ENCODE results near the gene RBBP8NL. TPM values are rescaled to one million over a fixed set of nuclear protein-coding genes. Genes with fewer than 3 reads are reported as not detected.

Gene RBBP8NL
- polyA plus RNA-seq, 1 donor (not counting 4 experiments of a cell fraction or from before 2014, with no cell fraction given): 0.13 TPM

DNA sequence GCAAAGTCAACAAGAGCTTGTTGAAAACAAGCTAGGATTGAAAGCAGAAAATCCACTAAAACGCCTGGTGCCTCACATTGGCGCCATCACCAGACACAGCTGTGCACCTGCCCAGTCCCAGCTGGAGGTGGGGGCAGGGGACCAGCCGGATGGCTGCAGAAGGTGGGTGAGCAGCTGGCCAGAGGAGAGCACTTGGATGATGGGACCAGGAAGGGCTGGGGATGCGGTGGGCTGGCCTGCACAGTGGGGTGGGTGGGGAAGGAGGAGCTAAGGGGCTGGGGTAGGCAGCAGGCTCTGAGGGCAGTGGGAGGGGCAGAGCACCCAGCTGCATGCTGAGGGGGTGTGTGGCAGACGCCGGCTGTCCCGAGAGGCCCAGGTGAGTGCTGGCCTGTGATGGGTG, 27.3 kb downstream of the RBBP8NL start:
- Histone ChIP-seq H3K79me2 (ENCODE audit: control insufficient read depth, insufficient read depth, low read length) (no peaks in the 10 kb centered on the region), H3K4me3 (ENCODE audit: control insufficient read depth in 2 of 3, extremely low read depth in 1 of 3, insufficient read depth in 2 of 3, low read depth in 1 of 3, low read length in 3 of 3) (no peak overlapping the region), H4K20me1 (ENCODE audit: control insufficient read depth, extremely low read depth, insufficient read depth, low read length) (no peaks in the 10 kb centered on the region), H2AFZ (ENCODE audit: control insufficient read depth, low read length) (no peak overlapping the region), H3K27ac (ENCODE audit: control insufficient read depth, insufficient read depth, low read length) (no peak overlapping the region), H3K4me2 (ENCODE audit: control insufficient read depth, extremely low read depth, insufficient read depth, low read depth, low read length) (no peak overlapping the region), H3K9me1 (ENCODE audit: control insufficient read depth, extremely low read depth, insufficient read depth, low read length) (no peaks in the 10 kb centered on the region), H3K9me3 (ENCODE audit: control insufficient read depth, low read depth, low read length) (no peaks in the 10 kb centered on the region), H3K4me1 (ENCODE audit: control insufficient read depth, extremely low read depth, insufficient read depth, low read length) (no peaks in the 10 kb centered on the region), H3K36me3 (ENCODE audit: control insufficient read depth in 2 of 2, extremely low read depth in 1 of 2, insufficient read depth in 2 of 2, low read length in 2 of 2) (peaks cover 0 to 1% of the 10 kb centered on the region in 2 experiments), H3K9ac (ENCODE audit: control insufficient read depth, extremely low read depth, insufficient read depth, low read length) (no peak overlapping the region), H3K27me3 (ENCODE audit: control insufficient read depth, extremely low read depth, insufficient read depth, low read length) (no peaks in the 10 kb centered on the region)
- no peak for FAIRE-seq
- no peak for TF ChIP-seq EZH2 (IDR thresholded peaks at IDR 0.05; ENCODE audit: low read length)
- TF ChIP-seq CTCF (optimal IDR thresholded peaks at IDR 0.05 in 1 of 3, IDR thresholded peaks at IDR 0.05 in 1 of 3, conservative IDR thresholded peaks at IDR 0.05 in 1 of 3; ENCODE audit: extremely low read depth in 1 of 3, insufficient read depth in 2 of 3, low read length in 3 of 3): no peak
- dilution Hi-C loops (cut with MboI; ENCODE audit: extremely low pct_ligation_motif_present, low sequenced_read_pairs): no loop called here
- DNase-seq (ENCODE audit: low read depth, low spot score): no peak

DNA sequence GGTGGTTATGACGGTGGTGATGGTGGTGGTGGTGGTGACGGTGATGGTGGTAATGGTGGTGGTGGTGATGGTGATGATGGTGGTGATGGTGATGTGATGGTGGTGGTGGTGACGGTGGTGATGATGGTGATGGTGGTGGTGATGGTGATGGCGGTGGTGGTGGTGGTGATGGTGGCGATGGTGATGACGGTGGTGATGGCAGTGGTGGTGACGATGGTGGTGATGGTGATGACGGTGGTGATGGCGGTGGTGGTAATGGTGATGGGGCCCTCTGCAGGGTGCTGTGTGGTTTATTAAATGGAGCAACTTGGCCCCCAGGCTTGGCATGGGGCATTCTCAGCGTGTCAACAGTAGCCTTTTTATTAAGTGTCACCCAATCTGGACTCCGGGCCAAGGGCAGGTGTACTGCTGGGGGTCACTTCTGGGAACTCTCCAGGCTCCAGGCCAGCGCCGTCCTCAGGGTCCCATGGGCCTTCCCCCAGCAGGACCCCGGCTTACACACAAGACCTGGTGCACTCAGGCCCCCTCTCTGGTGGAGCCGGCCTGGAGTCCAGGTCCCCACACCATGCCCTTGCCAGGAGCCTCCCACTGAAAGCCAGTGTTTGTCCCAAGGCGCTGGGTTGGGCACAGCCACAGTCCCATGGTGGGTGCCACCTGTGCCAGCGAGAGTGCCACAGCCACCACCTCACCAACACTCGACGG, 29.1 kb downstream of the RBBP8NL start:
- Histone ChIP-seq H3K27me3 (ENCODE audit: control insufficient read depth, extremely low read depth, insufficient read depth, low read length) (no peaks in the 10 kb centered on the region), H3K9ac (ENCODE audit: control insufficient read depth, extremely low read depth, insufficient read depth, low read length) (no peak overlapping the region), H3K79me2 (ENCODE audit: control insufficient read depth, insufficient read depth, low read length) (no peaks in the 10 kb centered on the region), H3K36me3 (ENCODE audit: control insufficient read depth in 2 of 2, extremely low read depth in 1 of 2, insufficient read depth in 2 of 2, low read length in 2 of 2) (peaks cover 4 to 5% of the 10 kb centered on the region in 2 experiments), H2AFZ (ENCODE audit: control insufficient read depth, low read length) (no peak overlapping the region), H3K4me2 (ENCODE audit: control insufficient read depth, extremely low read depth, insufficient read depth, low read depth, low read length) (no peak overlapping the region), H3K4me1 (ENCODE audit: control insufficient read depth, extremely low read depth, insufficient read depth, low read length) (no peaks in the 10 kb centered on the region), H3K27ac (ENCODE audit: control insufficient read depth, insufficient read depth, low read length) (no peak overlapping the region), H3K9me3 (ENCODE audit: control insufficient read depth, low read depth, low read length) (no peaks in the 10 kb centered on the region), H3K9me1 (ENCODE audit: control insufficient read depth, extremely low read depth, insufficient read depth, low read length) (no peaks in the 10 kb centered on the region), H3K4me3 (ENCODE audit: control insufficient read depth in 2 of 3, extremely low read depth in 1 of 3, insufficient read depth in 2 of 3, low read depth in 1 of 3, low read length in 3 of 3) (no peak overlapping the region), H4K20me1 (ENCODE audit: control insufficient read depth, extremely low read depth, insufficient read depth, low read length) (no peaks in the 10 kb centered on the region)
- dilution Hi-C loops (cut with MboI; ENCODE audit: extremely low pct_ligation_motif_present, low sequenced_read_pairs): no loop called here
- DNase-seq (ENCODE audit: low read depth, low spot score) (no peak), FAIRE-seq (no peak)
- no peak for TF ChIP-seq EZH2 (IDR thresholded peaks at IDR 0.05; ENCODE audit: low read length)
- TF ChIP-seq CTCF (optimal IDR thresholded peaks at IDR 0.05 in 1 of 3, IDR thresholded peaks at IDR 0.05 in 1 of 3, conservative IDR thresholded peaks at IDR 0.05 in 1 of 3; ENCODE audit: extremely low read depth in 1 of 3, insufficient read depth in 2 of 3, low read length in 3 of 3): no peak
